ENCODE measurements around the gene TTC28.

TTC28 gene

GRCh38 chr22:28005513-28005912 lies 674.1 kb downstream of the TTC28 start:
- no peaks in the 10 kb centered on the region for H3K9me3 ChIP-seq (ENCODE audit: control insufficient read depth, insufficient read depth, low read depth, low read length)
- no peak for TF ChIP-seq PATZ1 (tag by site-specific recombination; IDR thresholded peaks at IDR 0.05)
- TF ChIP-seq ZNF239 (tag by site-specific recombination; IDR thresholded peaks at IDR 0.05), result no peak
- TF ChIP-seq ZNF514 (tag by site-specific recombination; IDR thresholded peaks at IDR 0.05), result no peak
- TF ChIP-seq ZNF2 (tag by site-specific recombination; IDR thresholded peaks at IDR 0.05), result no peak
- no peak for TF ChIP-seq ZNF416 (tag by site-specific recombination; IDR thresholded peaks at IDR 0.05)
- no peak for TF ChIP-seq ATF2 (tag by site-specific recombination; IDR thresholded peaks at IDR 0.05; ENCODE audit: low read depth)
- TF ChIP-seq ZBTB8A (tag by site-specific recombination; IDR thresholded peaks at IDR 0.05), result no peak
- peaks cover 0 to 6% of the 10 kb centered on the region in 2 experiments; a peak in 1 of 3 replicates for H3K36me3 ChIP-seq (ENCODE audit: control insufficient read depth in 2 of 2, insufficient read depth in 1 of 2, low read length in 2 of 2)
- H3K27ac ChIP-seq (ENCODE audit: extremely low read depth, low read depth, low read length), result no peak overlapping the region
- CTCF ChIA-PET, result no interaction called here
- no peak overlapping the region for H3K4me3 ChIP-seq (ENCODE audit: low read depth, low read length)
- POLR2A ChIA-PET, result no interaction called here
- no peaks in the 10 kb centered on the region for H3K4me1 ChIP-seq (ENCODE audit: control insufficient read depth, insufficient read depth, low read length)

- Histone ChIP-seq H3K36me3 (ENCODE audit: control insufficient read depth in 2 of 2, insufficient read depth in 1 of 2, low read length in 2 of 2) (peaks cover 0 to 11% of the 10 kb centered on the region in 2 experiments; a peak in 1 of 3 replicates), H3K4me3 (ENCODE audit: low read depth, low read length) (no peak overlapping the region), H3K9me3 (ENCODE audit: control insufficient read depth, insufficient read depth, low read depth, low read length) (no peaks in the 10 kb centered on the region), H3K4me1 (ENCODE audit: control insufficient read depth, insufficient read depth, low read length) (no peaks in the 10 kb centered on the region), H3K27ac (ENCODE audit: extremely low read depth, low read depth, low read length) (no peak overlapping the region)
- ChIA-PET CTCF (interaction anchor here (0.5 to 1.8 kb wide), 6 partner anchors 10 to 220 kb away, joined by 3 to 12 read pairs (median 3); no protein-coding TSS in a partner anchor), POLR2A (no interaction called here)
- TF ChIP-seq ZNF776 (tag by site-specific recombination; IDR thresholded peaks at IDR 0.05; ENCODE audit: borderline replicate concordance), result no peak
- TF ChIP-seq ZNF610 (tag by site-specific recombination; IDR thresholded peaks at IDR 0.05; ENCODE audit: borderline replicate concordance), result no peak
- TF ChIP-seq ZBTB48 (tag by site-specific recombination; IDR thresholded peaks at IDR 0.05), result no peak
- no peak for TF ChIP-seq ZNF629 (tag by site-specific recombination; IDR thresholded peaks at IDR 0.05)
- no peak for TF ChIP-seq GLI2 (tag by site-specific recombination; IDR thresholded peaks at IDR 0.05; ENCODE audit: borderline replicate concordance, low read depth)
- no peak for TF ChIP-seq ZNF514 (tag by site-specific recombination; IDR thresholded peaks at IDR 0.05)
- TF ChIP-seq ZNF140 (tag by site-specific recombination; IDR thresholded peaks at IDR 0.05), result no peak
- no peak for TF ChIP-seq ZNF248 (tag by site-specific recombination; IDR thresholded peaks at IDR 0.05)
- TF ChIP-seq REPIN1 (tag by site-specific recombination; IDR thresholded peaks at IDR 0.05; ENCODE audit: low read depth), result no peak
Observed at GRCh38 chr22:28004021-28004420, 675.6 kb downstream of the TTC28 start.

GRCh38 chr22:28002863-28003565 lies 676.6 kb downstream of the TTC28 start:
- no peaks in the 10 kb centered on the region for H3K4me1 ChIP-seq (ENCODE audit: control insufficient read depth, insufficient read depth, low read length)
- no peaks in the 10 kb centered on the region for H3K9me3 ChIP-seq (ENCODE audit: control insufficient read depth, insufficient read depth, low read depth, low read length)
- H3K36me3 ChIP-seq (ENCODE audit: control insufficient read depth in 2 of 2, insufficient read depth in 1 of 2, low read length in 2 of 2), result peaks cover 0 to 21% of the 10 kb centered on the region in 2 experiments; a peak in 1 of 3 replicates
- POLR2A ChIA-PET, result no interaction called here
- CTCF ChIA-PET, result interaction anchor here (0.6 to 1.8 kb wide), 7 partner anchors 13 to 128 kb away, joined by 3 to 12 read pairs (median 3); no protein-coding TSS in a partner anchor
- no peak overlapping the region for H3K27ac ChIP-seq (ENCODE audit: extremely low read depth, low read depth, low read length)
- no peak overlapping the region for H3K4me3 ChIP-seq (ENCODE audit: low read depth, low read length)
- no peak for TF ChIP-seq ZNF221 (tag by site-specific recombination; IDR thresholded peaks at IDR 0.05; ENCODE audit: borderline replicate concordance)
- no peak for TF ChIP-seq ZBTB26 (tag by site-specific recombination; optimal IDR thresholded peaks at IDR 0.05)
- TF ChIP-seq ZNF366 (tag by site-specific recombination; conservative IDR thresholded peaks at IDR 0.05), result no peak
- TF ChIP-seq ZNF311 (tag by site-specific recombination; IDR thresholded peaks at IDR 0.05; ENCODE audit: borderline replicate concordance), result no peak
- TF ChIP-seq ZNF544 (tag by site-specific recombination; IDR thresholded peaks at IDR 0.05), result no peak
- no peak for TF ChIP-seq KLF7 (tag by site-specific recombination; IDR thresholded peaks at IDR 0.05; ENCODE audit: borderline replicate concordance)
- no peak for TF ChIP-seq ZIC2 (tag by site-specific recombination; IDR thresholded peaks at IDR 0.05)
- TF ChIP-seq, protein P1, sequence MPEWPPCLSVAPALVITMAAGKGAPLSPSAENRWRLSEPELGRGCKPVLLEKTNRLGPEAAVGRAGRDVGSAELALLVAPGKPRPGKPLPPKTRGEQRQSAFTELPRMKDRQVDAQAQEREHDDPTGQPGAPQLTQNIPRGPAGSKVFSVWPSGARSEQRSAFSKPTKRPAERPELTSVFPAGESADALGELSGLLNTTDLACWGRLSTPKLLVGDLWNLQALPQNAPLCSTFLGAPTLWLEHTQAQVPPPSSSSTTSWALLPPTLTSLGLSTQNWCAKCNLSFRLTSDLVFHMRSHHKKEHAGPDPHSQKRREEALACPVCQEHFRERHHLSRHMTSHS (tag by site-specific recombination; IDR thresholded peaks at IDR 0.05), result no peak
- TF ChIP-seq ZNF530 (tag by site-specific recombination; IDR thresholded peaks at IDR 0.05; ENCODE audit: low read depth), result no peak
- no peak for TF ChIP-seq ZBTB6 (tag by site-specific recombination; IDR thresholded peaks at IDR 0.05)
- no peak for TF ChIP-seq ZNF843 (tag by site-specific recombination; IDR thresholded peaks at IDR 0.05)

Data from HEK293 (cell line).